Esophagus muscularis mucosa (tissue), 4 donors: ENCODE data around the gene ITPR3.

Experiments
- EP300 ChIP-seq: sonication (generic); formaldehyde crosslinking; IDR thresholded peaks from one replicate; pipeline ENCODE4 v1.6.1; 2017; ENCODE audit warnings: antibody characterized with exemption
- POLR2A ChIP-seq: fragments of 450-650 bp; IDR thresholded peaks from one replicate; pipeline ENCODE4 v1.6.1; 2017; ENCODE audit warnings: antibody characterized with exemption, moderate library complexity, mild to moderate bottlenecking, low read depth
- POLR2AphosphoS5 ChIP-seq, 2 donors: sonication (generic); formaldehyde crosslinking; IDR thresholded peaks; one replicate each; pipeline ENCODE4 v1.6.1; 2017; ENCODE audit warnings: antibody characterized with exemption in 2 of 2
- TF ChIP-seq, protein P1 (sequence below), 3 experiments: fragments of 200-600 bp in 2 of 3; fragments of 450-650 bp in 1 of 3; sonication (generic) in 2 of 3; IDR thresholded peaks; one replicate each; pipeline ENCODE4 v1.5.1; 2017 to 2019; ENCODE audit warnings: antibody characterized with exemption in 3 of 3, mild to moderate bottlenecking in 2 of 3, moderate library complexity in 1 of 3

DNA sequence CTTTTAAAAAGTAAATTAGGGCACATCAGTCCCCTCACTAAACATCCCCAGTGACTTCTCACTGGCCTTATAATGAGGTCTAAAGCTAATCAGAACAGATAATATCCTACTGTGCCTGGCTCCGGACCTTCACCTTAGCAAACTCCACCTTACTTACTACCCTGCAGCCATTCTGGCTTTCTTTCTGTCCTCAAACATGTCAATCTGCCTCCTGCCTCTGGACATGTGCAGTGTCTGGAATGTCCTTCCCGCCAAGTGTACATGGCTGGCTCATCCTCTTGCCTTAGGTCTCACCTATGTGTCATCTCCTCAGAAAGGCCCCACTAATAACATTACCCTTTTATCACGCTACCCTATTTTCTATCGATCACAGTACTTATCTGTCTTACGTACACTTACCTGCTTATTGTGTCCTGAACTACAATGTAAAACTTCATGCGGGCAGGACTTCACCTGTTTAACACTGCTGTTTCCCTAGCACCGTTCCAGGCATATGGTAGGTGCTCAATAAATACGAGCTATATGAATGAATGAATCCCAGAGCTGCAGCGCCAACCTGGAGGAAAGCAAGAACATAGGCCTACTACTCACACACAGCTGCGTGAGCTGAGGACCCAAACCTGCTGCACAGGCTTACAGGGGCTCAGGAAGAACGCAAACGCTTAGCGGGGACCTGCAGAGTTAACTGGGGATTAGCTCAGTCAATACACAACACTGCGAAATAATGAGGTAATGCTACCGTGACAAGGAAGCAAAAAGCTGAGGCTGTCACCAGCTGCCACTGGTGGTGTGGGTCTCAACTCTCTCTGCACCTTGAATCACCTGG is 89.4 kb downstream of the ITPR3 start:
- TF ChIP-seq POLR2A (no peak), POLR2AphosphoS5 (IDR thresholded peaks at IDR 0.05) (no peak), EP300 (no peak)
- TF ChIP-seq, protein P1, sequence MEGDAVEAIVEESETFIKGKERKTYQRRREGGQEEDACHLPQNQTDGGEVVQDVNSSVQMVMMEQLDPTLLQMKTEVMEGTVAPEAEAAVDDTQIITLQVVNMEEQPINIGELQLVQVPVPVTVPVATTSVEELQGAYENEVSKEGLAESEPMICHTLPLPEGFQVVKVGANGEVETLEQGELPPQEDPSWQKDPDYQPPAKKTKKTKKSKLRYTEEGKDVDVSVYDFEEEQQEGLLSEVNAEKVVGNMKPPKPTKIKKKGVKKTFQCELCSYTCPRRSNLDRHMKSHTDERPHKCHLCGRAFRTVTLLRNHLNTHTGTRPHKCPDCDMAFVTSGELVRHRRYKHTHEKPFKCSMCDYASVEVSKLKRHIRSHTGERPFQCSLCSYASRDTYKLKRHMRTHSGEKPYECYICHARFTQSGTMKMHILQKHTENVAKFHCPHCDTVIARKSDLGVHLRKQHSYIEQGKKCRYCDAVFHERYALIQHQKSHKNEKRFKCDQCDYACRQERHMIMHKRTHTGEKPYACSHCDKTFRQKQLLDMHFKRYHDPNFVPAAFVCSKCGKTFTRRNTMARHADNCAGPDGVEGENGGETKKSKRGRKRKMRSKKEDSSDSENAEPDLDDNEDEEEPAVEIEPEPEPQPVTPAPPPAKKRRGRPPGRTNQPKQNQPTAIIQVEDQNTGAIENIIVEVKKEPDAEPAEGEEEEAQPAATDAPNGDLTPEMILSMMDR (IDR thresholded peaks at IDR 0.05) = no peak
